Embryonic facial prominence (tissue), 1 donor: ENCODE measurements around the gene ATP10A.

Experiments
- DNase-seq: peaks from one replicate; pipeline ENCODE4 v3.0.0-alpha.2; 2016; ENCODE audit errors: extremely low spot score

ATP10A gene

GRCh38 chr15:25738171-25738965 lies 124.8 kb downstream of the ATP10A start:
- no peak for DNase-seq

- DNase-seq = no peak
Measured at GRCh38 chr15:25737218-25737643, 125.9 kb downstream of the ATP10A start.

DNA sequence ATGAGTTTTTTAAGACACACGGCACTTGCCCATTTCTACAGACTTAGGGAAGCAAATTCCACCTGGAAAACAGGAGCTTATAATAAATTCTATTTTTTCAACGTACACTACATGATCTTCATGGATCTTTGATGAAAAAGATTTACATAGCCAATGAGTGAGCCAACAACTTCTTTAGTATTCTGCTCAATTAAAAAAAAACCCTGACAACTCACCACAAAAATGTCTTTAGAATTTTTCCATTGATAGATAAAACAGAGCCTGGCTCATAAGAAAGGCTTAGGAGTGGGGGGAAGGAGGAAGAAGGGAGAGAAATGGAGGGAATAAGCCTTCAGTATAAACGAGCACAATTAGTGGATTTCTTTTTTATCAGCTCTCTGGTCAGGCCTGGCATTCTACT lies 126.7 kb downstream of the ATP10A start:
- no peak for DNase-seq

DNA sequence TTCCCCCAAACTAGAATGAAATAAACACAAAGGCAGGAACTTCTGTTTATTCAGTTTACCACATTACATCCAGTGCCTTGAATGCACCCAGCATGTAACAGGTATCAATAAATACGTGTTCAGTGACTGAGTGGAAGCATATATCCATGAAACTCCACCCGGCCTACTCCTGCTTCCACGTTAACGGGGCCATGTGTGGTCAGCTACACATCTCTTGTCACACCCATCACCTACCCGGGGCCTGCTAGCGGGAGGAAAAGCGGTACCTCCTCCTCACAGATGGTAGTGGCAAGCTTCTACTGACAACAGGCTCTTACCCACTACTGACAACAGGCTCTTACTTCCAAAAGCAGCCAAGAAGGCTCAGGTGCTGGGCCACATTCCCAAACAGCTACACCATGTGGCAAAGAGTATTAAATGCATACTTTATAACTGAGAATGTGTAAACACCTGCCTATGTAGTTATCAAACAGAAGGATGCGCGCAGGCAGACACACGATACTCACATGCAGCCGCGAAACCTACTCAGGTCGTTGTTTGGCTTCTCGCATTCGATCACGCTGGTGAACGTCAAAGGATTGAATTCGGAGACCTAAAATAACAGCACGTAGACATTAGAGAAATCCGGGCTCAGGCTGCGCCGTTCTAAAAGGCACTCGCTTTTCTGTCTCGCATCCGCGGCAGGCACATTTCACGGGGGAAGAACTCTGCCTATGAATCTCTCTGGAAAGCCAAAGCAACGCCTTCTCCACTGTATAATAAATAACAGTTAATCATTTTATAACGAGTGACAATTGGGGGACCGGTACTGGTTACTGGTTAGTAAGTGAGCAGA lies 127.4 kb downstream of the ATP10A start:
- no peak for DNase-seq

GRCh38 chr15:25734680-25735355 lies 128.3 kb downstream of the ATP10A start:
- DNase-seq = no peak

GRCh38 chr15:25733856-25734679 lies 129.1 kb downstream of the ATP10A start:
- DNase-seq = no peak

- DNase-seq = no peak
Measured at GRCh38 chr15:25733036-25733855, 129.9 kb downstream of the ATP10A start.

DNA sequence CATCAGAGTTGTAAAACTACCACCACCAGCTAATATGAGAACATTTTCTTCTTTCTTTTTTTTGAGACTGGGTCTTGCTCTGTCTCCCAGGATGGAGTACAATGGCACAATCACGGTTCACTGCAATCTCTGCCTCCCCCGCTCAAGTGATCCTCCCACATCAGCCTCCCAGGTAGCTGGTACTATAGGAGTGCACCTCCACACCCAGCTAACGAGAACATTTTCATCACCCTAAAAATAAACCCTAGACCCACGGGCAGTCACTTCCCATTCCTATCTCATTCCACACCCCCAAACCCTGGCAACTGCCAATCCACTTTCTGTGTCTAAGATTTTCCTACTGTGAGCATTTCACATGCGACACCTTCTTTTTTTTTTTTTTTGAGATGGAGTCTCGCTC lies 130.9 kb downstream of the ATP10A start:
- no peak for DNase-seq

GRCh38 chr15:25731411-25731810 lies 131.7 kb downstream of the ATP10A start:
- DNase-seq = no peak

GRCh38 chr15:25730918-25731317 lies 132.2 kb downstream of the ATP10A start:
- DNase-seq = no peak

DNA sequence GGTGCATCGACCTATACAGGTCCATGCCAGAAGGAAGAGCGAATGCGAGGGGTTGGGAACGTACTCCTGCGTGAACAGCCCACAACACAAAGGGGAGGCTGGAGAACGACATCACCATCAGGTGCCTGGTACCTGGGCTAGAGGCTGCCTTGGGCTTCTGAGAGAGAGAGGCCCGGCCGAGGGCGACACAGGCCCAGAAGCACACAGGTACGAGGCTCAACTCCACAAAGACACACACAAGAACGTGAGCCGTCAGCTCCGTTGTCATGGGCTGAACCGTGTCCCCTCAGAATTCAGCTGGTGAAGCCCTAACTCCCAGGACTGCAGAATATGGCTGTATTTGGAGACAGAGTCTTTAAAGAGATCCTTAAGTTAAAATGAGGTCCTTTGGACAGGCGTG lies 134.3 kb downstream of the ATP10A start:
- DNase-seq = no peak

- DNase-seq = no peak
Measured at GRCh38 chr15:25727867-25728600, 135.1 kb downstream of the ATP10A start.

DNA sequence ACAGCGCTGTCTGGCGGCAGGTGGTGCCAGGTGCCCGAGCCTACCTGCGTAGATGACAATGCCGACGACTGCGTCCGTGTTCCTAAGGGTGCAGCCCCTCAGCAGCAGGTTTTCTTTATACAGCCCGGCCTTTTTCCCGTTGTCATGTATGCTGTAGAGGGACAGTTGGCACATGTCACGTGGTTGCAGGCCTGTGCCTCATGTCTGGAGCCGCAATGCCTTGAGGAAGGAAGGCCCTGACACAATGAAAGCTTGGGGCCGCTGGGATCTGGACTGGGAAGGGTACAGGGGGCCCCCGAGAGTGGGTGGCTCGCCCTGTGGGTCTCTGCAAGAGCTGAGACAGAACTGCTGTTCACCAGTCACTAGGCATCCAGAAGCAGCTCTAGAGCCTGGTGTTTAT lies 136.0 kb downstream of the ATP10A start:
- no peak for DNase-seq

GRCh38 chr15:25725758-25726157 lies 137.4 kb downstream of the ATP10A start:
- no peak for DNase-seq

GRCh38 chr15:25724899-25725298 lies 138.2 kb downstream of the ATP10A start:
- no peak for DNase-seq

GRCh38 chr15:25721605-25721955 lies 141.5 kb downstream of the ATP10A start:
- DNase-seq = no peak

DNA sequence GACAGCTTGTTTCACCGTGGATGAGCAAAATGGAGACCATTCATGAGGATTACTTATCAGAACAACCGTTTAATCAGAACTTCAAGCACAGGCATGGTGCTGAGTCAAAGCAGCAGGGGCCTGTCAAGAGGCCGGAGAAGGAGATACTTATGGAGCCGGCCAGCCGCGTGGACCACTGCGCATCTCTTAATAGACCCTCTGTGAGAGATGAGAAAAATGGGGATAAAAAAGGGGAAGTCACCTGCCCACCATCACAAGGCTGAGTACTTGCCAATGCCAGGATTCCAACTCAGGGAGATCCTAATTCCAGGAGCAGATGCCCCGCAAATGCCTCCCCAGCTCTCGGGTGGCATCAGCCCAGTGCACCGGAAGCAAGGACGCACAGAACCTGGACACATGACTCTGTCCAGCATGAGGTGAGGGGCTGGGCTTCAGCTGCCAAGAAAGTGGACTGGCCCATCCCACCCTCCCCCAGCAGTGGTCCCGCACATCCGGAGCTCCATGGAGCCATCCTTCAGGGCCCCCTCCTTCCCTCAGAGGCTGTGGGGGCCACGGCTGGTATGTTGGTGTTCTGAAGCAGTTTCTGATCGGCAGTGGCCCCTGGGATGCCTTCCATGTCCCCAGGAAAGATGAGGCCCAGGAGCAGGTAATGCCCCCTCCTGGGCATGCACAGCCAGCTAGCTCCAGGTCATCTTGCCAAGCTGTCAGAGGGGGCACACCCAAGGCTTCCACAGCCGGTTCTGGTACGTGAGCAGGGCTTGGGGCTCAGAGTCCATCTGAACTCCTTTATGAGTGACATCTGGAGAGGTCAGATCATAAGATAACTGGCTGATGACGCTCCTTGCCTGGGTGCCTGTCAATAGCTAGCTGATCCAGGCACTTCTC lies 143.8 kb downstream of the ATP10A start:
- DNase-seq = no peak

GRCh38 chr15:25718597-25718996 lies 144.5 kb downstream of the ATP10A start:
- no peak for DNase-seq

DNA sequence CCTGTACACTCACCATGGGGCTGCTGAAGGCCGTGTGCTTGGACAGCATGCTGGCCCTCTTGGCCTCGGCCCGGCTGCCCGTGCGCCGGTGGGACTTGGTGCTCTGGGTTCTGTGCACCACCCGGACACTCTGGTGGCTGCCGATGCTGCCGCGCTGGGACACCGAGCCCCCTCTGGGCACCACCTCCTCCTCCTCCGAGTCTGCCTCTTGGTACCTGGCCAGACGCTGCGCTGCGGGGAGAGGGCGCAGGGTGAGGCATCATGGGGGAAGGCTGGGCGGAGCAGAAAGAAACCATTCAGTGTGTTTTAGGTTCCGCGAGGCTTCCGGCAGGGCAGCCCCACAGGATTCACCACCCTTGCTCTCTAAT lies 145.0 kb downstream of the ATP10A start:
- no peak for DNase-seq
